Muscle of arm (tissue), 14 donors: ENCODE data around the gene CAB39. TPM values are rescaled to one million over a fixed set of nuclear protein-coding genes. Genes with fewer than 3 reads are reported as not detected.

Source experiments
- DNase-seq: peaks from one replicate; pipeline ENCODE4 v3.0.0-alpha.2; 2013
- long read RNA-seq, 11 donors: transcript quantifications; one replicate each; lab custom pipeline, GENCODE V29; 2026
- polyA plus RNA-seq, 12 donors: library from polyadenylated mRNA; unstranded; fragments of 120-200 nt; gene quantifications; one replicate each; pipeline ENCODE4 v1.2.1, GENCODE V29; 2013; ENCODE audit not compliant: insufficient read length in 12 of 12

CAB39 gene
- 10 to 100 TPM in 11 of 12 donors, not detected in 1; 54.8 to 84.9 (median 69.4) TPM for polyA plus RNA-seq
- long read RNA-seq, donor 1, transcript CAB39-206 (2 exons, 561 nt): minor isoform, 5 of 19 reads
- long read RNA-seq, donor 1, transcript CAB39-201 (9 exons, 3,826 nt): major isoform, 8 of 19 reads
- long read RNA-seq, donor 1, partial matches to known transcripts: 6 of 19 reads
- long read RNA-seq, donor 1, other reads (novel, unspliced or antisense): 0 of 19 reads
- long read RNA-seq, donor 2, partial matches to known transcripts: 0 of 4 reads
- long read RNA-seq, donor 2, other reads (novel, unspliced or antisense): 0 of 4 reads
- long read RNA-seq, donor 3, partial matches to known transcripts: 0 of 4 reads
- long read RNA-seq, donor 3, other reads (novel, unspliced or antisense): 0 of 4 reads
- long read RNA-seq, donor 4, partial matches to known transcripts: 0 of 2 reads
- long read RNA-seq, donor 4, other reads (novel, unspliced or antisense): 0 of 2 reads
- long read RNA-seq, donor 5, transcript CAB39-201 (9 exons, 3,826 nt): major isoform, 10 of 102 reads
- long read RNA-seq, donor 5, partial matches to known transcripts: 84 of 102 reads
- long read RNA-seq, donor 5, other reads (novel, unspliced or antisense): 5 of 102 reads
- long read RNA-seq, donor 6, partial matches to known transcripts: 0 of 2 reads
- long read RNA-seq, donor 6, other reads (novel, unspliced or antisense): 0 of 2 reads
- long read RNA-seq, donor 7, partial matches to known transcripts: 0 of 4 reads
- long read RNA-seq, donor 7, other reads (novel, unspliced or antisense): 0 of 4 reads
- long read RNA-seq, donor 8, transcript CAB39-201 (9 exons, 3,826 nt): major isoform, 8 of 34 reads
- long read RNA-seq, donor 8, partial matches to known transcripts: 24 of 34 reads
- long read RNA-seq, donor 8, other reads (novel, unspliced or antisense): 0 of 34 reads
- long read RNA-seq, donor 9, partial matches to known transcripts: 0 of 4 reads
- long read RNA-seq, donor 9, other reads (novel, unspliced or antisense): 0 of 4 reads
- long read RNA-seq, donor 10, partial matches to known transcripts: 47 of 53 reads
- long read RNA-seq, donor 10, other reads (novel, unspliced or antisense): 0 of 53 reads
- long read RNA-seq, donor 11, transcript CAB39-201 (9 exons, 3,826 nt): major isoform, 9 of 68 reads
- long read RNA-seq, donor 11, partial matches to known transcripts: 58 of 68 reads
- long read RNA-seq, donor 11, other reads (novel, unspliced or antisense): 0 of 68 reads

DNA sequence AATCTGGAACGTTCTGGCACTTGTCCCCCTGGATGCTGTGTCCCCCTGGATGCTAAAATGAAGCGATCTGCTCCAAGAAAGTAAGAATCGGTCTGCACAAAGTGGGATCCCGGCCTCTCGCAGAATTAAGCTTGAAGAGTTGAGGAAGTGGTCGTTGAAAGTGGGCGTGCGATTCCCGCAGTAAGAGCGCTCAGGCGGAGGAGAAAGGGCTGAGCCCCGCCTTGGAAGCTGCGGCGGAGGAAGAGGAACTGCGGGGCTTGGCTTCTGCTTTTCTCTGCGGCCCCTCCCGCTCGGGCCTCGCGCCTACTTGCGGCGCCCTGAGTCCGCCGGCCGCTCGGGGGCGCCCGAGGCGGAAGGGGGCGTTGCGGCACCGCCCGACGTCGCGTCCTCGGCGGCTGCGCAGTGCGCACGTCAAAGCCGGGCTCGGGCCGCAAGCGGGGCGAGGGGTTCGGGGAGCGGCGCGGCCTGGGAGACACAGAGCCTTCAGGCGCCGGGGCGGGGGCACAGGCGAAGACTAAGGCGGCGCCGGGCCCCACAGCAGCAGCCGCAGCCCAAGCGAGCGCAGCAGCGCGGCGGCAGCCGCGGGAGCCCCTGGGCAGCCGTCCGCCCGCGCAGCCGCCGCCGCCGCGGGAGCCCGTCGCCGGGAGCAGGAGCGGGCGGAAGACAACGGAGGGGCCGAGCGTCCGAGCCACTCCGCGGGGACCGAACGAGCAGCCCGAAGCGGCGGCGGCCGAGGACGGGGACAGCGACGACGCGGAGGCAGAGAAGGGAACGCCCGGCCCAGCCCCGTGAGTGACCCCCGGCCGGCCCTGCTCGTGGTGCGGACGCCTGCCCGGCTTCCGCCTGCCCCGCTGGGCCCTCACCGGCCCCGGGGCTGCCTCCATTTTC, at the start of gene CAB39:
Gene CAB39, plus strand, starts transcription at position 400 of the 888 bp plus-strand sequence. CDS start 47,160 bp downstream, outside the sequence.
- peak; percentile 92 for DNase-seq

- DNase-seq: no peak
Observed at GRCh38 chr2:230664128-230664527, 48.5 kb upstream of the CAB39 start.

- no peak for DNase-seq
Observed at GRCh38 chr2:230664844-230665243, 47.8 kb upstream of the CAB39 start.

- no peak for DNase-seq
Observed at GRCh38 chr2:230665263-230665691, 47.4 kb upstream of the CAB39 start.

DNA sequence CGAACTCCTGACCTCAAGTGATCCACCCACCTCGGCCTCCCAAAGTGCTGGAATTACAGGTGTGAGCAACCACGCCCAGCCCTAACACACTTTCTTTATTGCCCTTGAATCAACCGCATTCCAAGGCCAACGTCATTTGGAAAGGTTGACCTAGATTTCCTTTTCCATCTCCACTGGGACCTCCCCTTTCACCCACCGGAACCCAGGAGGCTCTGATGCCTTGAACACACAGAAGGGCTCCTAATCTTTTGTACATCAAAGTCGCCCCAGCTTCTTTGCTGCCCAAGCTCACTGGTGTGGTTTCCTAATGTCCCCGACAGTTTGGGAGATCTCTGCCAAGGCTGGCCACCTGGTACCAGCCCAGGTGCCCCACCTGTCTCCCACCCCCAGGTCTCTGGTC, 46.2 kb upstream of the CAB39 start:
- no peak for DNase-seq

GRCh38 chr2:230666885-230667712, 45.5 kb upstream of the CAB39 start:
- no peak for DNase-seq

GRCh38 chr2:230668184-230668938, 44.3 kb upstream of the CAB39 start:
- peak; percentile 41 for DNase-seq

GRCh38 chr2:230668939-230669303, 43.7 kb upstream of the CAB39 start:
- DNase-seq: no peak

DNA sequence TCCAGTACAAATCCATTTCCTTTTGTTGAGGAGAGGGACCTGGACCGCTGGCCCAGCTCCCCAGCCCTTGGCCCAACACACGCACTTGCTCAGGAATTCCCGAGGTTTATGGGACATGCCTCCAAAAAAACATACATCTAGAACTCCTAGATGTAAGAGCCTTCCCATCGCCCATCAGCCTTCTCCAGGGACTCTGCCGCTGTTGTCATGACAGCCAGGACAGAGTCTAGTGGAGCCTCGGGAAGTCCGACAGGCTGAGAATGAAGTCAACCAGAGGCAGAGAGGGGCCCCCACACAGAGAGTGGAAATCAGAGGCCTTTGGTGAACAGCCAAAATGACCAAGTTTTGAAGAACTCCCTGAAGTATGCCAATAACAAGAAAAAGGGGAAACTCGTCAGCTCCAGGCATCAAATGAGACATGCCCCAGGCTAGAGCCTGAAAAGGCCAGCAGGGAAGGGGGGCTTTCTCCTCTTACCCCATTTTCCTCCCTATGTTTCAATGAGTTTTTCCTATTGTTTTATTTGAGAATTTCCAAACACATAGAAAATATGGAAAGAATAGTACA, 43.2 kb upstream of the CAB39 start:
- DNase-seq: no peak

GRCh38 chr2:230671117-230671516, 41.5 kb upstream of the CAB39 start:
- DNase-seq: no peak

GRCh38 chr2:230672836-230673235, 39.8 kb upstream of the CAB39 start:
- DNase-seq: no peak

DNA sequence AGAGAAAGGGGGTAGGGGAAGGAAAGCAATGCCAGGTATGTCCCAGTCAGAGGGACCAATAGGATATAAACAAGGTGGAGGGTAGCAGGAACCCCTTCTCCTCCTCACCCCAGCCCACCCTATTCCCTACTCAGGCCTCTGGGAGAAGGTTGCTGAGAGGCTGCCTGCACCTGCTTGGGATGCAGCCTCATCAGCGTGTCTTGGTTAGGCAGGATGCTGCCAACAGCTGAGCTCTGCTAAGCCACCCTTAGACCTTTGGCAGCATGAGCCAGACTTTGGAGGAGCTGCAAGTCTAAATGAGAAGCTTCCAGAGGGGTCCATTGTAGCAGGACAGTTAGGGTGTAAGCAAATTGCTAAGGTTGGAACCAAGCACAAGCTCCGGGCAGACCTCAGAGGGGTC, 38.2 kb upstream of the CAB39 start:
- DNase-seq: no peak

GRCh38 chr2:230674966-230675672, 37.5 kb upstream of the CAB39 start:
- DNase-seq: no peak

GRCh38 chr2:230676546-230676945, 36.1 kb upstream of the CAB39 start:
- DNase-seq: no peak

DNA sequence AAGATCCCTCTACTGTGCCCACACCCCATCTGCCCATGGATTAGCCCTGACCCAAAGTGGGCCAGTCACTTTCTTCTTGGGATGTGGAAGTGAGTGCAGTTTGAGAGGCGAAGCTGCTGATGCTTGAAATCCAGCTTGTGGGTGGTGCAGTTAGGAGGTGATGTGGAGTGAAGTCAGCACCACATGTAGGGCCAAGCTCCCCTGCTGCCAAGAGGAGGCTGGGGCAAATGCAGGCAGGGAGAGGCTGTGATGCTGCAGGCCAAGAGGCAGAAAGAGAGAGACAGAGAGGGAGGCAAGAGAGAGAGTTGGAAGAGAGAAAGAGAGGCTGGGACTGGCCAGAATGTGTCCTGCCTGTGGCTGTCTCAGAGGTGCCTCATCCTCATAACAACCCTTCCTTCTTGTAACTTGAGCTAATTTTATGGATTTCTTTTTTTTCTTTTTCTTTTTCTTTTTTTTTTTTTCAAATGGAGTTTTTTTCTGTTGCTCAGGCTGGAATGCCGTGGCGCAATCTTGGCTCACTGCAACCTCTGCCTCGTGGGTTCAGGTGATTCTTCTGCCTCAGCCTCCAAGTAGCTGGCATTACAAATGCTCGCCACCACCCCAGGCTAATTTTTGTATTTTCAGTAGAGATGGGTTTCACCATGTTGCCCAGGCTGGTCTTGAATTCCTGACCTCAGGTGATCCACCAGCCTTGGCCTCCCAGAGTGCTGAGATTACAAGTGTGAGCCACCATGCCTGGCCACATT, 35.3 kb upstream of the CAB39 start:
- DNase-seq: no peak

DNA sequence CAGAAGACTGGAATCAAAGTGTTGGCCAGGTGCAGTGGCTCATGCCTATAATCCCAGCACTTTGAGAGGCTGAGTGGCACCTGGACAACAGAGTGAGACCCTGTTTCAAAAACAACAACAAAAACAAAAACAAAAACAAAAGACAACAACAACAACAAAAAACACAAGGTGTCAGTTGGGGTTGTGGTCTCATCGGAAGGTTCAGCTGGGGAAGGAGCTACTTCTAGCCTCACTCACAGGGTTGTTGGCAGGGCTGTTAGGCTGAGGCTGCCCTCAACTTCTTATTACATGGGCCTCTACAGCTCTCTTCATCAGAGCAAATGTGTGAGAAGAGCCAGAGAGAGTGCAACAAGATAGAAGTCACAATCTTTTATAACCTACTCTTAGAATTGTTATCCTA, 34.6 kb upstream of the CAB39 start:
- DNase-seq: no peak

DNA sequence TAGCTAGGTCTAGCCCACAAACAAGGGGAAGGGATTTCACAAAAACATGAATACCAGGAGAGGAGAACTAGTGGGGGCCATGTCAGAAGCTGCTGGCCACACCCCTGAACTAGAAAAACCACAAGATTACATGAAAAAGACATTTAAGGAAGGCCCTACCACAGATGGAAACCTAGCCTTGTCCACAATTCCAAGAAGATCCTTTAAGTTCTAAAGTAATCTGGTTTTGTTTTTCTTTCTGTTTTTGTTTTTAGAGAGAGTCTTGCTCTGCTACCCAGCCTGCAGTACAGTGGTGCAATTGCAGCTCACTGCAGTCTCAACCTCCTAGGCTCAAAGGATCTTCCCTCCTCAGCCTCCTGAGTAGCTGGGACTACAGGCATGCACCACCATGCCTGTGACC, 34.2 kb upstream of the CAB39 start:
- no peak for DNase-seq
